SU-DHL-6 (cell line): ENCODE measurements around the gene PRLR.

Experiments used
- H2AFZ ChIP-seq: fragments of 200-600 bp; sonication (generic); 2 replicates; pipeline ENCODE4 v1.6.1; 2014; ENCODE audit warnings: low read depth, mild to moderate bottlenecking, moderate library complexity, mixed read lengths, antibody characterized with exemption, low read length; ENCODE audit not compliant: severe bottlenecking
- H3F3A ChIP-seq: fragments of 200-600 bp; shearing (Covaris generic); 2 replicates; pipeline ENCODE4 v1.6.0; 2016; ENCODE audit warnings: antibody characterized with exemption, mild to moderate bottlenecking; ENCODE audit not compliant: insufficient read depth
- H3K27ac ChIP-seq: fragments of 200-600 bp; sonication (generic); 2 replicates; pipeline ENCODE4 v1.5.1; 2016; ENCODE audit warnings: low read depth, mild to moderate bottlenecking, low read length, moderate library complexity, mixed read lengths
- H3K27me3 ChIP-seq: fragments of 200-600 bp; sonication (generic), shearing (Covaris generic); 2 replicates; pipeline ENCODE4 v1.6.0; 2014; ENCODE audit warnings: mild to moderate bottlenecking, low read length
- H3K36me3 ChIP-seq: fragments of 200-600 bp; sonication (generic); 2 replicates; pipeline ENCODE4 v1.6.1; 2014; ENCODE audit warnings: mild to moderate bottlenecking, low read length, mixed read lengths
- H3K4me2 ChIP-seq: fragments of 300-600, 200-600 bp; shearing (Covaris generic), sonication (generic); 2 replicates; pipeline ENCODE4 v1.6.0; 2014; ENCODE audit warnings: low read length, low read depth, mild to moderate bottlenecking; ENCODE audit not compliant: poor library complexity, severe bottlenecking
- H3K4me3 ChIP-seq: fragments of 200-600 bp; sonication (generic); 2 replicates; pipeline ENCODE4 v1.5.1; 2014; ENCODE audit warnings: antibody characterized with exemption, low read length, mild to moderate bottlenecking, mixed read lengths; ENCODE audit not compliant: insufficient read depth, poor library complexity, severe bottlenecking
- H3K79me2 ChIP-seq: fragments of 200-600 bp; sonication (generic); 2 replicates; pipeline ENCODE4 v1.6.1; 2014; ENCODE audit warnings: mild to moderate bottlenecking, low read length, moderate library complexity; ENCODE audit not compliant: insufficient read depth
- H3K9ac ChIP-seq: fragments of 200-600 bp; sonication (generic); 2 replicates; pipeline ENCODE4 v1.7.0; 2014; ENCODE audit warnings: mild to moderate bottlenecking, low read length
- H3K9me2 ChIP-seq: fragments of 200-600 bp; sonication (generic); replicated peaks from 2 replicates; pipeline ENCODE4 v1.6.1; 2014; ENCODE audit warnings: low read length; ENCODE audit not compliant: insufficient read depth
- H3K9me3 ChIP-seq: fragments of 200-600 bp; sonication (generic); 2 replicates; pipeline ENCODE4 v1.6.1; 2014; ENCODE audit warnings: low read length, mixed read lengths; ENCODE audit not compliant: insufficient read depth
- H4K20me1 ChIP-seq: fragments of 200-600 bp; sonication (generic); 2 replicates; pipeline ENCODE4 v1.6.1; 2014; ENCODE audit warnings: low read depth, mild to moderate bottlenecking, antibody characterized with exemption, low read length, moderate library complexity, mixed read lengths
- CTCF ChIP-seq: fragments of 200-600 bp; sonication (generic); IDR thresholded peaks from one replicate; pipeline ENCODE4 v1.5.1; 2017; ENCODE audit warnings: antibody characterized with exemption, mild to moderate bottlenecking, low read length, moderate library complexity; ENCODE audit not compliant: insufficient read depth, poor library complexity, severe bottlenecking
- EZH2phosphoT487 ChIP-seq: fragments of 200-600 bp; sonication (generic), shearing (Covaris generic); conservative IDR thresholded peaks from 2 replicates; pipeline ENCODE4 v1.6.1; 2018; ENCODE audit warnings: mild to moderate bottlenecking, antibody characterized with exemption, low read length, moderate library complexity, mixed read lengths

PRLR gene

GRCh38 chr5:35124932-35125331, 105.4 kb downstream of the PRLR start:
- no peak overlapping the region for H2AFZ ChIP-seq

GRCh38 chr5:35122819-35123218, 107.5 kb downstream of the PRLR start:
- Histone ChIP-seq H3K27me3 (no peaks in the 10 kb centered on the region), H3K36me3 (no peaks in the 10 kb centered on the region), H3K9me3 (no peaks in the 10 kb centered on the region), H3K27ac (no peak overlapping the region), H3K4me3 (no peak overlapping the region), H3K9ac (no peak overlapping the region), H3K79me2 (no peaks in the 10 kb centered on the region), H2AFZ (no peak overlapping the region), H4K20me1 (no peaks in the 10 kb centered on the region), H3K4me2 (no peak overlapping the region), H3F3A (no peaks in the 10 kb centered on the region), H3K9me2 (no peaks in the 10 kb centered on the region)
- TF ChIP-seq EZH2phosphoT487 (no peak), CTCF (no peak)

More at GRCh38 chr5:35124932-35125331, 105.4 kb downstream of the PRLR start:
- no peak overlapping the region for H3K4me3 ChIP-seq
- no peak for TF ChIP-seq CTCF
- TF ChIP-seq EZH2phosphoT487, result no peak
- H3K27me3 ChIP-seq, result no peaks in the 10 kb centered on the region
- H3K79me2 ChIP-seq, result no peaks in the 10 kb centered on the region
- no peaks in the 10 kb centered on the region for H4K20me1 ChIP-seq
- H3K9me2 ChIP-seq, result no peaks in the 10 kb centered on the region
- no peaks in the 10 kb centered on the region for H3F3A ChIP-seq
- H3K4me2 ChIP-seq, result no peak overlapping the region
- no peaks in the 10 kb centered on the region for H3K9me3 ChIP-seq
- H3K27ac ChIP-seq, result no peak overlapping the region
- no peaks in the 10 kb centered on the region for H3K36me3 ChIP-seq
- no peak overlapping the region for H3K9ac ChIP-seq

- no peaks in the 10 kb centered on the region for H3K79me2 ChIP-seq
- no peak overlapping the region for H2AFZ ChIP-seq
- no peak overlapping the region for H3K9ac ChIP-seq
- H3K27me3 ChIP-seq, result no peaks in the 10 kb centered on the region
- no peaks in the 10 kb centered on the region for H3K9me2 ChIP-seq
- H4K20me1 ChIP-seq, result no peaks in the 10 kb centered on the region
- H3F3A ChIP-seq, result no peaks in the 10 kb centered on the region
- H3K4me3 ChIP-seq, result no peak overlapping the region
- no peaks in the 10 kb centered on the region for H3K9me3 ChIP-seq
- no peak for TF ChIP-seq EZH2phosphoT487
- no peak for TF ChIP-seq CTCF
- no peaks in the 10 kb centered on the region for H3K36me3 ChIP-seq
- H3K27ac ChIP-seq, result no peak overlapping the region
- no peak overlapping the region for H3K4me2 ChIP-seq
Observed at GRCh38 chr5:35120715-35121114, 109.6 kb downstream of the PRLR start.
